HL-60 (cell line): ENCODE measurements around the gene GABPB1.

Source experiments
- CTCF ChIP-seq: IDR thresholded peaks from one replicate; pipeline ENCODE4 v1.5.1; 2011; ENCODE audit warnings: low read length, control low read depth, inconsistent platforms; ENCODE audit not compliant: insufficient read depth
- GABPA ChIP-seq: IDR thresholded peaks from 2 replicates; pipeline ENCODE4 v1.6.1; 2012; ENCODE audit warnings: low read depth
- POLR2AphosphoS5 ChIP-seq: IDR thresholded peaks from 2 replicates; pipeline ENCODE4 v1.6.1; 2012; ENCODE audit warnings: low read depth
- REST ChIP-seq: IDR thresholded peaks from 2 replicates; pipeline ENCODE4 v1.6.1; 2012; ENCODE audit warnings: low read depth; ENCODE audit not compliant: insufficient replicate concordance
- SPI1 ChIP-seq: IDR thresholded peaks from 2 replicates; pipeline ENCODE4 v1.6.1; 2012; ENCODE audit warnings: low read depth, mild to moderate bottlenecking, borderline replicate concordance

- no peak for TF ChIP-seq CTCF
- TF ChIP-seq GABPA, result no peak
- TF ChIP-seq POLR2AphosphoS5, result no peak
- TF ChIP-seq REST, result no peak
- no peak for TF ChIP-seq SPI1
Measured at GRCh38 chr15:50260969-50261496, 94.0 kb downstream of the GABPB1 start.
